ENCODE results near the gene SRP68.

SRP68 gene

GRCh38 chr17:76085066-76085730 is 12.9 kb upstream of the SRP68 start:
- H3K4me3 ChIP-seq (ENCODE audit: low read length): no peak overlapping the region
- DNase-seq (ENCODE audit: low read depth): no peak
- TF ChIP-seq, protein P1, sequence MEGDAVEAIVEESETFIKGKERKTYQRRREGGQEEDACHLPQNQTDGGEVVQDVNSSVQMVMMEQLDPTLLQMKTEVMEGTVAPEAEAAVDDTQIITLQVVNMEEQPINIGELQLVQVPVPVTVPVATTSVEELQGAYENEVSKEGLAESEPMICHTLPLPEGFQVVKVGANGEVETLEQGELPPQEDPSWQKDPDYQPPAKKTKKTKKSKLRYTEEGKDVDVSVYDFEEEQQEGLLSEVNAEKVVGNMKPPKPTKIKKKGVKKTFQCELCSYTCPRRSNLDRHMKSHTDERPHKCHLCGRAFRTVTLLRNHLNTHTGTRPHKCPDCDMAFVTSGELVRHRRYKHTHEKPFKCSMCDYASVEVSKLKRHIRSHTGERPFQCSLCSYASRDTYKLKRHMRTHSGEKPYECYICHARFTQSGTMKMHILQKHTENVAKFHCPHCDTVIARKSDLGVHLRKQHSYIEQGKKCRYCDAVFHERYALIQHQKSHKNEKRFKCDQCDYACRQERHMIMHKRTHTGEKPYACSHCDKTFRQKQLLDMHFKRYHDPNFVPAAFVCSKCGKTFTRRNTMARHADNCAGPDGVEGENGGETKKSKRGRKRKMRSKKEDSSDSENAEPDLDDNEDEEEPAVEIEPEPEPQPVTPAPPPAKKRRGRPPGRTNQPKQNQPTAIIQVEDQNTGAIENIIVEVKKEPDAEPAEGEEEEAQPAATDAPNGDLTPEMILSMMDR (conservative IDR thresholded peaks at IDR 0.05; ENCODE audit: low read depth, low read length): no peak

GRCh38 chr17:76083536-76084182 is 11.3 kb upstream of the SRP68 start:
- H3K4me3 ChIP-seq (ENCODE audit: low read length): no peak overlapping the region
- no peak for DNase-seq (ENCODE audit: low read depth)
- TF ChIP-seq, protein P1 (conservative IDR thresholded peaks at IDR 0.05; ENCODE audit: low read depth, low read length): no peak

DNA sequence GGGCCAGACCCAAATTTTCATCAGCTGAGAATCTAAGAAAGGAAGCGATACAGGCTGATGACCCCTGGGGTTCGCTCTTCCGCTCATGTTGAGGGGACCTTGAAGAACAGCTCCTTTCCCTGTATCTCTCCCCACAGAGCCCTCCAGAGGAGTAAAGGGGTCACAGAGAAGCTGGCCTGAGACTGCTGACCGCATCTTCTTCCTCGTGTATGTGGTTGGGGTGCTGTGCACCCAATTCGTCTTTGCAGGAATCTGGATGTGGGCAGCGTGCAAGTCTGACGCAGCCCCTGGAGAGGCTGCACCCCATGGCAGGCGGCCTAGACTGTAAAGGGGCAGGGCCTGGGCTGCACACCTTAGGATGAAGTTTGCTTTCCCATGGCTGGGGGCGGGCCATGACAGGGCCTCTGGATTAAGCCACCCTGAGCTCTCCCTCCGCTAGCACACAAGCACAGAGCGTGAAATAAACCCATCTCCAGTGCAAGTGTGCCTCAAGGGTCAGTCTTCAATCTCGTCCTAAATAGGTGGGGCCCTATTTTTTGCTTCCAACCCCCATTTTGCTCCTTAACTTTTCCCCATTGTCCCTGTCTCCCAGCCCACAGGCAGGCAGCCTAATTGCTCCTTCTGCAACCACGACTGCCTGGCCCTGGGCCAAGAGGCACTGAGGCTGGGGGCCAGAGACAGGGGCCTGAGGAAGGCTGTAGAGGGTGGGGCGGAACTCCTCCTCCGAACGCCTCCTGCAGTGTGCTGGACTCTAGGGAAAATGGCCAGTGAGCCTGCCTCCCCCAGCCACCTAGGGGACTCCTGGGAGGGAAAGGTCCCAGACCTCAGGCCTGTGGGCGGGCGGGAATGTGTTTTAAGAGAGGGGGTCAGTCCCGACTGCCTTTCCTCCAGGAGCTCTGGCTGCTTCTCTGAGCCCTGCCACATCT is 10.3 kb upstream of the SRP68 start:
- no peak overlapping the region for H3K4me3 ChIP-seq (ENCODE audit: low read length)
- TF ChIP-seq, protein P1 (conservative IDR thresholded peaks at IDR 0.05; ENCODE audit: low read depth, low read length): no peak
- no peak for DNase-seq (ENCODE audit: low read depth)

- TF ChIP-seq, protein P1 (conservative IDR thresholded peaks at IDR 0.05; ENCODE audit: low read depth, low read length): no peak
- no peak overlapping the region for H3K4me3 ChIP-seq (ENCODE audit: low read length)
Observed at GRCh38 chr17:76081295-76082210, 9.2 kb upstream of the SRP68 start.

GRCh38 chr17:76080768-76081287 is 8.5 kb upstream of the SRP68 start:
- TF ChIP-seq, protein P1 (conservative IDR thresholded peaks at IDR 0.05; ENCODE audit: low read depth, low read length): no peak
- DNase-seq (ENCODE audit: low read depth): no peak
- no peak overlapping the region for H3K4me3 ChIP-seq (ENCODE audit: low read length)

More at GRCh38 chr17:76081295-76082210, 9.2 kb upstream of the SRP68 start:
- no peak for DNase-seq (ENCODE audit: low read depth)
